ENCODE measurements around the gene DNAJC9. TPM values are rescaled to one million over a fixed set of nuclear protein-coding genes. Genes with fewer than 3 reads are reported as not detected.

The DNAJC9 gene
- total RNA-seq, 2 experiments from 2014 or later, result 40.9 to 42.2 TPM

- H3K9me3 Mint-ChIP-seq, result peaks cover 4% of the 10 kb centered on the region
Measured at GRCh38 chr10:73205890-73206289, 41.2 kb downstream of the DNAJC9 start.

GRCh38 chr10:73205081-73205480, 42.0 kb downstream of the DNAJC9 start:
- CTCF ChIA-PET, result interaction anchor here (1.7 kb wide), 1 partner anchor 13 kb away, joined by 6 read pairs; no protein-coding TSS in a partner anchor

More at GRCh38 chr10:73205890-73206289, 41.2 kb downstream of the DNAJC9 start:
- no peaks in the 10 kb centered on the region for H3K27me3 Mint-ChIP-seq
- ATAC-seq (no peak), DNase-seq (no peak)
- H3K4me3 Mint-ChIP-seq, result no peak overlapping the region
- TF ChIP-seq CTCF (IDR thresholded peaks at IDR 0.05), result no peak
- ChIA-PET CTCF (no interaction called here), POLR2A (interaction anchor here (0.6 kb wide), 1 partner anchor 304 kb away, joined by 3 read pairs; no protein-coding TSS in a partner anchor)
- intact Hi-C loops (cut with micrococcal nuclease), result no loop called here
- peaks cover 10% of the 10 kb centered on the region for H3K36me3 Mint-ChIP-seq (ENCODE audit: low read depth)
- H3K27ac Mint-ChIP-seq, result no peak overlapping the region
- H3K4me1 Mint-ChIP-seq (ENCODE audit: low read depth), result no peaks in the 10 kb centered on the region

More at GRCh38 chr10:73205081-73205480, 42.0 kb downstream of the DNAJC9 start:
- intact Hi-C loops (cut with micrococcal nuclease), result no loop called here
- no peak overlapping the region for H3K4me3 Mint-ChIP-seq
- TF ChIP-seq CTCF (IDR thresholded peaks at IDR 0.05), result no peak
- POLR2A ChIA-PET, result interaction anchor here (0.6 kb wide), 2 partner anchors 305 to 650 kb away, joined by 3 to 4 read pairs; no protein-coding TSS in a partner anchor
- no peaks in the 10 kb centered on the region for H3K4me1 Mint-ChIP-seq (ENCODE audit: low read depth)
- ATAC-seq, result no peak
- no peak for DNase-seq
- no peaks in the 10 kb centered on the region for H3K27me3 Mint-ChIP-seq
- H3K9me3 Mint-ChIP-seq, result peaks cover 4% of the 10 kb centered on the region
- no peak overlapping the region for H3K27ac Mint-ChIP-seq
- peaks cover 8% of the 10 kb centered on the region for H3K36me3 Mint-ChIP-seq (ENCODE audit: low read depth)

Other genes starting within 250 kb of the DNAJC9 start
- 10 to 100 TPM; 72.2 to 72.3 TPM for gene P4HA1, start 150.4 kb downstream of the DNAJC9 start, total RNA-seq
- 1 to 10 TPM; 2.3 to 2.4 TPM for gene NUDT13, start 136.8 kb downstream of the DNAJC9 start, total RNA-seq
- 10 to 100 TPM; 31.8 to 33.9 TPM for gene ECD, start 79.2 kb downstream of the DNAJC9 start, total RNA-seq
- gene FAM149B1, start 79.1 kb downstream of the DNAJC9 start, total RNA-seq, result 10 to 100 TPM; 13.0 to 13.3 TPM
- 100 to 1,000 TPM; 127 to 132 TPM for gene MRPS16, start 5.4 kb upstream of the DNAJC9 start, total RNA-seq
- under 1 TPM; 0.51 to 0.59 TPM for gene CFAP70, start 111.6 kb upstream of the DNAJC9 start, total RNA-seq
- gene ANXA7, start 166.8 kb upstream of the DNAJC9 start, total RNA-seq, result 100 to 1,000 TPM; 101 to 103 TPM
- gene MSS51, start 186.3 kb upstream of the DNAJC9 start, total RNA-seq, result 1 to 10 TPM; 2.0 to 2.3 TPM
- 10 to 100 TPM; 35.8 to 36.5 TPM for gene PPP3CB, start 248.8 kb upstream of the DNAJC9 start, total RNA-seq